DOHH2 (cell line): ENCODE measurements around the gene EZH2.

ENCODE experiments used
- EZH2phosphoT487 ChIP-seq: fragments of 200-600 bp; sonication (generic); IDR thresholded peaks from 2 replicates; pipeline ENCODE4 v1.6.1; 2017; ENCODE audit warnings: borderline replicate concordance, mild to moderate bottlenecking, antibody characterized with exemption, low read length, moderate library complexity, mixed read lengths
- TF ChIP-seq, protein P1 (sequence below): fragments of 200-600 bp; sonication (generic); IDR thresholded peaks from one replicate; pipeline ENCODE4 v1.5.1; 2014; ENCODE audit warnings: antibody characterized with exemption, mild to moderate bottlenecking, low read depth, low read length; ENCODE audit not compliant: poor library complexity, severe bottlenecking

DNA sequence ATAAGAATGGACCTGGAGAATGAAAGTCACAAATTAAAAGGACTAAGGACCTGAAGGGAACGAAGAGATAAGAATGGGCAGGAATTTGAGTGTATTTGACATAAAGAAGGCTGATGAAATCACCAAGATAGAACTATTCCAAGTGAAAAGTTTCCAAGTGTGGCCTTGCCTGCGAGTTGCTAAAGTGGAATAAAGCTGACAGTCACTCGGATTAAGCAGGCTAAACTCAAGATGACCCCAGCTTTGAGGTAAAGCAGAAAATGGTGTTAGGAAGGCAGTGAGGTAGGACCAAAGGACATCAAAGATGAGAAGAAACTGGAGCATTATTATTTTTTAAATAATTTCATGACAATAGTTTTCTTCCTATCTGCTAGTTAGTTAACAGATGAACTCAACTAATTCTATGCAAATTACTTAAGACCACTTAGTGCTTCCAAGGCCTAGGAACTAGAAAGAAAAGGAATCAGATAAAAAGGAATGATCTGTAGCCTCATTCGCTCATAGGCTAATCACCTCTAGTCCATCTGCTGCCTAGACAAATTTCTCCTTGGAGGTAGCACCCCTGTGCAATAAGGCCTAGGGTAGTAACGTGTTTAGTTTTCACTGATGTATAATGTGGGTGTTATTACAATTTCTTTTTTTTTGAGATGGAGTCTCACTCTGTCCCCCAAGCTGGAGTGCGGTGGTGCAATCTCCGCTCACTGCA is 34.5 kb downstream of the EZH2 start:
- TF ChIP-seq, protein P1, sequence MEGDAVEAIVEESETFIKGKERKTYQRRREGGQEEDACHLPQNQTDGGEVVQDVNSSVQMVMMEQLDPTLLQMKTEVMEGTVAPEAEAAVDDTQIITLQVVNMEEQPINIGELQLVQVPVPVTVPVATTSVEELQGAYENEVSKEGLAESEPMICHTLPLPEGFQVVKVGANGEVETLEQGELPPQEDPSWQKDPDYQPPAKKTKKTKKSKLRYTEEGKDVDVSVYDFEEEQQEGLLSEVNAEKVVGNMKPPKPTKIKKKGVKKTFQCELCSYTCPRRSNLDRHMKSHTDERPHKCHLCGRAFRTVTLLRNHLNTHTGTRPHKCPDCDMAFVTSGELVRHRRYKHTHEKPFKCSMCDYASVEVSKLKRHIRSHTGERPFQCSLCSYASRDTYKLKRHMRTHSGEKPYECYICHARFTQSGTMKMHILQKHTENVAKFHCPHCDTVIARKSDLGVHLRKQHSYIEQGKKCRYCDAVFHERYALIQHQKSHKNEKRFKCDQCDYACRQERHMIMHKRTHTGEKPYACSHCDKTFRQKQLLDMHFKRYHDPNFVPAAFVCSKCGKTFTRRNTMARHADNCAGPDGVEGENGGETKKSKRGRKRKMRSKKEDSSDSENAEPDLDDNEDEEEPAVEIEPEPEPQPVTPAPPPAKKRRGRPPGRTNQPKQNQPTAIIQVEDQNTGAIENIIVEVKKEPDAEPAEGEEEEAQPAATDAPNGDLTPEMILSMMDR, result no peak
- no peak for TF ChIP-seq EZH2phosphoT487
